SK-N-SH (cell line): ENCODE results near the gene HSPBP1. TPM values are rescaled to one million over a fixed set of nuclear protein-coding genes. Genes with fewer than 3 reads are reported as not detected.

Experiments
- CTCF ChIA-PET: fragments of 300-600, 350-600 bp; formaldehyde crosslinking; extraction: SDS; loops from one replicate; lab custom pipeline; 2021; lab: Yijun Ruan, JAX
- POLR2A ChIA-PET: fragments of 350-600 bp; sonication (Branson Sonifier 250); formaldehyde crosslinking; extraction: SDS; loops from one replicate; lab custom pipeline; 2020; ENCODE audit warnings: antibody characterized with exemption, inconsistent platforms; lab: Yijun Ruan, JAX
- DNase-seq: peaks from one replicate; pipeline ENCODE4 v3.0.0; 2012
- H2AFZ ChIP-seq: fragments of 200-600 bp; sonication (generic); 2 replicates; pipeline ENCODE4 v1.8.1; 2016; ENCODE audit warnings: antibody characterized with exemption, mild to moderate bottlenecking, low read depth
- H3F3A ChIP-seq: fragments of 200-600 bp; sonication (generic); replicated peaks from 2 replicates; pipeline ENCODE3; 2016; ENCODE audit warnings: antibody characterized with exemption, mild to moderate bottlenecking; ENCODE audit not compliant: insufficient read depth
- H3K27ac ChIP-seq, 2 experiments: fragments of 200-500 bp in 1 of 2; fragments of 200-600 bp in 1 of 2; sonication (Bioruptor generic) in 1 of 2; sonication (generic), shearing (Covaris generic) in 1 of 2; 2 replicates each; pipeline versions ENCODE4 v1.5.1 to v1.6.1; 2014 to 2016; ENCODE audit warnings: low read depth in 2 of 2, inconsistent platforms in 1 of 2, low read length in 1 of 2, mild to moderate bottlenecking in 1 of 2, mixed read lengths in 1 of 2
- H3K27me3 ChIP-seq: fragments of 200-600 bp; sonication (generic), shearing (Covaris generic); 2 replicates; pipeline ENCODE4 v1.6.1; 2016; ENCODE audit warnings: mixed run types; ENCODE audit not compliant: insufficient read depth
- H3K36me3 ChIP-seq, 2 experiments: fragments of 200-500 bp in 1 of 2; fragments of 200-600 bp in 1 of 2; sonication (Bioruptor generic) in 1 of 2; sonication (generic) in 1 of 2; replicated peaks in 1 of 2; 2 replicates each; pipeline versions ENCODE3 to v1.5.1; 2014 to 2016; ENCODE audit warnings: low read length in 1 of 2, mild to moderate bottlenecking in 1 of 2; ENCODE audit not compliant: insufficient read depth in 2 of 2, control insufficient read depth in 1 of 2
- H3K4me1 ChIP-seq, 2 experiments: fragments of 200-500 bp in 1 of 2; fragments of 200-600 bp in 1 of 2; sonication (Bioruptor generic) in 1 of 2; sonication (generic), shearing (Covaris generic) in 1 of 2; 2 replicates each; pipeline versions ENCODE4 v1.5.1 to v1.6.1; 2014 to 2016; ENCODE audit warnings: low read depth in 1 of 2, low read length in 1 of 2, mixed run types in 1 of 2; ENCODE audit not compliant: insufficient read depth in 2 of 2, control insufficient read depth in 1 of 2
- H3K4me2 ChIP-seq: fragments of 200-600 bp; sonication (generic), shearing (Covaris generic); 2 replicates; pipeline ENCODE4 v1.6.1; 2017; ENCODE audit warnings: mixed run types
- H3K4me3 ChIP-seq, 2 experiments: fragments of 200-500 bp in 1 of 2; fragments of 200-600 bp in 1 of 2; sonication (Bioruptor generic) in 1 of 2; sonication (generic), shearing (Covaris generic) in 1 of 2; 2 replicates each; pipeline versions ENCODE4 v1.5.1 to v1.8.1; 2014 to 2016; ENCODE audit warnings: low read depth in 2 of 2, inconsistent platforms in 1 of 2, low read length in 1 of 2, mild to moderate bottlenecking in 1 of 2, mixed read lengths in 1 of 2, moderate library complexity in 1 of 2
- H3K79me2 ChIP-seq: fragments of 200-600 bp; sonication (generic); 2 replicates; pipeline ENCODE4 v1.8.1; 2017; ENCODE audit warnings: mild to moderate bottlenecking; ENCODE audit not compliant: insufficient read depth
- H3K9ac ChIP-seq: fragments of 200-600 bp; sonication (generic); 2 replicates; pipeline ENCODE4 v1.6.1; 2017; ENCODE audit warnings: mixed run types
- H3K9me2 ChIP-seq: fragments of 200-600 bp; sonication (generic); 2 replicates; pipeline ENCODE4 v1.6.1; 2017; ENCODE audit warnings: mixed run types
- H3K9me3 ChIP-seq: fragments of 200-600 bp; sonication (generic); 2 replicates; pipeline ENCODE4 v1.6.1; 2017; ENCODE audit warnings: mixed run types, mild to moderate bottlenecking, moderate library complexity
- H4K20me1 ChIP-seq: fragments of 200-600 bp; sonication (generic); 2 replicates; pipeline ENCODE4 v1.6.1; 2017; ENCODE audit warnings: mild to moderate bottlenecking, mixed run types; ENCODE audit not compliant: insufficient read depth
- ELF1 ChIP-seq: IDR thresholded peaks from 2 replicates; pipeline ENCODE4 v1.4.0; 2012
- FOXJ3 ChIP-seq: sonication (generic); formaldehyde crosslinking; IDR thresholded peaks from 2 replicates; pipeline ENCODE4 v1.5.1; 2020; ENCODE audit warnings: mild to moderate bottlenecking, missing genetic modification reagents
- FOXM1 ChIP-seq: IDR thresholded peaks from 2 replicates; pipeline ENCODE4 v1.4.0; 2012; ENCODE audit warnings: low read depth, mild to moderate bottlenecking
- GATA2 ChIP-seq: sonication (generic); formaldehyde crosslinking; IDR thresholded peaks from 2 replicates; pipeline ENCODE4 v1.5.0; 2020; ENCODE audit warnings: mild to moderate bottlenecking, missing genetic modification reagents
- NRF1 ChIP-seq: IDR thresholded peaks from 2 replicates; pipeline ENCODE4 v1.6.1; 2012; ENCODE audit warnings: low read depth, mild to moderate bottlenecking, low read length
- POLR2AphosphoS5 ChIP-seq: IDR thresholded peaks from 2 replicates; pipeline ENCODE4 v1.6.1; 2012; ENCODE audit warnings: low read depth, low read length
- RAD21 ChIP-seq: IDR thresholded peaks from 2 replicates; pipeline ENCODE4 v1.6.1; 2012; ENCODE audit warnings: mild to moderate bottlenecking, low read length
- RFX5 ChIP-seq: IDR thresholded peaks from 2 replicates; pipeline ENCODE4 v1.6.1; 2012; ENCODE audit warnings: mild to moderate bottlenecking, improper control_type of control experiment, low read length
- TCF12 ChIP-seq: IDR thresholded peaks from 2 replicates; pipeline ENCODE4 v1.4.0; 2012
- YY1 ChIP-seq: IDR thresholded peaks from 2 replicates; pipeline ENCODE4 v1.4.0; 2012; ENCODE audit warnings: low read depth, mild to moderate bottlenecking
- WGBS: methylation state at CpG from one replicate; pipeline ENCODE4 v1.1.6; 2017; ENCODE audit warnings: low lambda C conversion rate; 5-methylcytosine and 5-hydroxymethylcytosine counted together
- polyA plus RNA-seq, 3 experiments: library from polyadenylated mRNA; depleted of rRNA; stranded (reverse); fragments of >200 nt; gene quantifications; 2 replicates each; pipeline ENCODE4 v1.2.3, GENCODE V29; 2012
- TF ChIP-seq, protein P1 (sequence below): fragments of 150-350 bp; IDR thresholded peaks from 2 replicates; pipeline ENCODE4 v1.6.1; 2017; ENCODE audit warnings: antibody characterized with exemption, low read length, low read depth, borderline replicate concordance
- TF ChIP-seq, protein P2 (sequence below): fragments of 150-350 bp; IDR thresholded peaks from 2 replicates; pipeline ENCODE4 v1.6.1; 2016; ENCODE audit warnings: mild to moderate bottlenecking, low read depth, low read length
- TF ChIP-seq, protein P3 (sequence below): IDR thresholded peaks from 2 replicates; pipeline ENCODE4 v1.4.0; 2012; ENCODE audit warnings: low read depth, borderline replicate concordance
- TF ChIP-seq, protein P4 (sequence below): IDR thresholded peaks from 2 replicates; pipeline ENCODE4 v1.4.0; 2012; ENCODE audit warnings: low read depth, borderline replicate concordance

Gene HSPBP1
- polyA plus RNA-seq, 1 of the 3 experiments (the other 2 are of a cell fraction), result 55.4 TPM

DNA sequence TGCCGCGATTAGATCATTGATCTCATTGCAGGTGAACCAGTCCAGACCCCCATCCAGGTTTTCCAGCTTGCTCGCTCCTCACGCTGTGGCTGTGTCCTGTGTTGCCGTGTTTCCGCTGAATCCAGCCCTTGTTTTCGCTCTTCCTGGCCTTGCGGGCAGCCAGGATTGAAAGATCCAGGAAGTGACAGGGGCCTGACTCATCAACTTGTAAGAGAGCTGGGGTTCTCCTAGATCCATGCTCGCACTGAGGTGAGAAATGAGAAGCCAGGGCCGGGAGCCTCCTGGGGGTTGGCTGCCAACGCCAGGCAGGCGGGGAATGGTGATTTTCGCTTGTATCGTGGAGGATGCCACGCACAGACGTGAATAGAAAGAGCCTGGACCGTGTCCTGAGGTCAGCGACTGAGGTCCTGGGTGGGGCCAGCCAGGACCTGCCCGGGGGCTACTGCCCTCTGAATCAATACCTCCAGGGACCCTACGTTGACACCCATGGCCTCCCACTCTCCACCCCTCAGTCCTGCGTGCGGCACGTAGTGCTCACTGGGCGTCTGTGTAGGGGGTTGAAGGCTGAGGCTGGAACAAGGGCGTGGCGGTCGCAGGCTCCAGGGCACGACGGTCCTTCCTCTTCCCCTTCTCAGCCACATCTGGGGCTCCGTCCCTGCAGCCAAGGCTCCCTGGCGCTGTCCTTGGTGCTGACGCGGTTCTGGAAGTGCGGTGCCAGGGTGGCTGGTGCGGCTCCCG is 63.3 kb downstream of the HSPBP1 start (continued):
- TF ChIP-seq FOXM1 (no peak), ELF1 (peak; percentile 96), RAD21 (peak; percentile 48), RFX5 (peak; percentile 91), TCF12 (peak; percentile 82), POLR2AphosphoS5 (peak; percentile 76), FOXJ3 (CRISPR knock-in tag) (peak; percentile 88)
- TF ChIP-seq, protein P1, sequence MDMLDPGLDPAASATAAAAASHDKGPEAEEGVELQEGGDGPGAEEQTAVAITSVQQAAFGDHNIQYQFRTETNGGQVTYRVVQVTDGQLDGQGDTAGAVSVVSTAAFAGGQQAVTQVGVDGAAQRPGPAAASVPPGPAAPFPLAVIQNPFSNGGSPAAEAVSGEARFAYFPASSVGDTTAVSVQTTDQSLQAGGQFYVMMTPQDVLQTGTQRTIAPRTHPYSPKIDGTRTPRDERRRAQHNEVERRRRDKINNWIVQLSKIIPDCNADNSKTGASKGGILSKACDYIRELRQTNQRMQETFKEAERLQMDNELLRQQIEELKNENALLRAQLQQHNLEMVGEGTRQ, result 0 out of 2 replicates have a peak, but pooled peaks have one; percentile 4
- TF ChIP-seq, protein P2, sequence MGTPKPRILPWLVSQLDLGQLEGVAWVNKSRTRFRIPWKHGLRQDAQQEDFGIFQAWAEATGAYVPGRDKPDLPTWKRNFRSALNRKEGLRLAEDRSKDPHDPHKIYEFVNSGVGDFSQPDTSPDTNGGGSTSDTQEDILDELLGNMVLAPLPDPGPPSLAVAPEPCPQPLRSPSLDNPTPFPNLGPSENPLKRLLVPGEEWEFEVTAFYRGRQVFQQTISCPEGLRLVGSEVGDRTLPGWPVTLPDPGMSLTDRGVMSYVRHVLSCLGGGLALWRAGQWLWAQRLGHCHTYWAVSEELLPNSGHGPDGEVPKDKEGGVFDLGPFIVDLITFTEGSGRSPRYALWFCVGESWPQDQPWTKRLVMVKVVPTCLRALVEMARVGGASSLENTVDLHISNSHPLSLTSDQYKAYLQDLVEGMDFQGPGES, result no peak
- TF ChIP-seq, protein P3, sequence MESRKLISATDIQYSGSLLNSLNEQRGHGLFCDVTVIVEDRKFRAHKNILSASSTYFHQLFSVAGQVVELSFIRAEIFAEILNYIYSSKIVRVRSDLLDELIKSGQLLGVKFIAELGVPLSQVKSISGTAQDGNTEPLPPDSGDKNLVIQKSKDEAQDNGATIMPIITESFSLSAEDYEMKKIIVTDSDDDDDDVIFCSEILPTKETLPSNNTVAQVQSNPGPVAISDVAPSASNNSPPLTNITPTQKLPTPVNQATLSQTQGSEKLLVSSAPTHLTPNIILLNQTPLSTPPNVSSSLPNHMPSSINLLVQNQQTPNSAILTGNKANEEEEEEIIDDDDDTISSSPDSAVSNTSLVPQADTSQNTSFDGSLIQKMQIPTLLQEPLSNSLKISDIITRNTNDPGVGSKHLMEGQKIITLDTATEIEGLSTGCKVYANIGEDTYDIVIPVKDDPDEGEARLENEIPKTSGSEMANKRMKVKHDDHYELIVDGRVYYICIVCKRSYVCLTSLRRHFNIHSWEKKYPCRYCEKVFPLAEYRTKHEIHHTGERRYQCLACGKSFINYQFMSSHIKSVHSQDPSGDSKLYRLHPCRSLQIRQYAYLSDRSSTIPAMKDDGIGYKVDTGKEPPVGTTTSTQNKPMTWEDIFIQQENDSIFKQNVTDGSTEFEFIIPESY, result peak; percentile 56; the same call in 1 of the 2 replicates

DNA sequence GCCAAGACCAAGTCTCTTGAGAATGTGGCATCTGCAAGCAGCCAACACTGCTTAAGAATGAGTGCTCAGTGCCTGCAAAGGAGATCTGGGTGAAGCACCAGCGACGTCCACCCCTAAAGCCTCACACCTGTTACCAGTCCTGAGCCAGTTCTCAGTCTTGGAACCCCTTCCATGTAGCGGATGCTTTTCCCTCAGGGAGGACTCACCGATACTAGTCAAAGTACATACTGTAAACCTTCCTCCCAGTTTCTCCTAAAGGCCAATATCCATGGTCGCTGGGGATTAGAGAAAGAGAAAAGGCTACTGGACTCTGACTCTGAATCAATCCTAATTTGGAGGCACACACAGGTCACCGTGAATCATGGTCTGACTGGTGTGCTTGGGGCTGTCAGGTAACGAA is 66.4 kb downstream of the HSPBP1 start:
- H3K27me3 ChIP-seq, result no peaks in the 10 kb centered on the region
- H3K9me2 ChIP-seq, result no peaks in the 10 kb centered on the region
- H3K4me1 ChIP-seq, result peaks cover 11 to 22% of the 10 kb centered on the region in 2 experiments; a peak in 3 of 4 replicates
- peaks cover 32% of the 10 kb centered on the region for H3F3A ChIP-seq
- TF ChIP-seq TCF12, result no peak
- no peak for TF ChIP-seq YY1
- no peak for TF ChIP-seq GATA2 (CRISPR knock-in tag)
- TF ChIP-seq, protein P1, result no peak
- TF ChIP-seq, protein P4, sequence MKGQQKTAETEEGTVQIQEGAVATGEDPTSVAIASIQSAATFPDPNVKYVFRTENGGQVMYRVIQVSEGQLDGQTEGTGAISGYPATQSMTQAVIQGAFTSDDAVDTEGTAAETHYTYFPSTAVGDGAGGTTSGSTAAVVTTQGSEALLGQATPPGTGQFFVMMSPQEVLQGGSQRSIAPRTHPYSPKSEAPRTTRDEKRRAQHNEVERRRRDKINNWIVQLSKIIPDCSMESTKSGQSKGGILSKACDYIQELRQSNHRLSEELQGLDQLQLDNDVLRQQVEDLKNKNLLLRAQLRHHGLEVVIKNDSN, result no peak
- no peak for TF ChIP-seq NRF1
- TF ChIP-seq FOXJ3 (CRISPR knock-in tag), result no peak
- H2AFZ ChIP-seq, result no peak overlapping the region
- H3K4me2 ChIP-seq, result no peak overlapping the region
- no peaks in the 10 kb centered on the region for H3K79me2 ChIP-seq
- ChIA-PET POLR2A (no interaction called here), CTCF (no interaction called here)
- no peak overlapping the region for H3K27ac ChIP-seq
- no peak overlapping the region for H3K4me3 ChIP-seq
- H3K9me3 ChIP-seq, result no peaks in the 10 kb centered on the region
- 83% methylated on average over 7 of the region's 7 CpGs for WGBS
- H3K9ac ChIP-seq, result no peak overlapping the region
- no peaks in the 10 kb centered on the region for H3K36me3 ChIP-seq
- peaks cover 5% of the 10 kb centered on the region; the same call in 1 of the 2 replicates for H4K20me1 ChIP-seq
- DNase-seq, result no peak
